Calu3 (cell line): ENCODE results near the gene ATP1A3. TPM values are rescaled to one million over a fixed set of nuclear protein-coding genes. Genes with fewer than 3 reads are reported as not detected.
"Not testable (repeated sequence)": the region's sequence is repeated elsewhere in the genome, so short reads cannot be mapped to it uniquely, and the experiment has no call there.

Experiments
- BruUV-seq: library from RNA; stranded (reverse); fragments of 400-500 nt; replicated peaks from 2 replicates; lab custom pipeline; 2021; lab: Mats Ljungman, UMichigan
- CTCF ChIA-PET: fragments of 300-600 bp; sonication (Branson Sonifier 250); formaldehyde crosslinking; loops from one replicate; lab custom pipeline; 2022; ENCODE audit warnings: antibody characterized with exemption; lab: Charles Lee
- DNase-seq: peaks from one replicate; pipeline ENCODE4 v3.0.0; 2022
- H3K27ac Mint-ChIP-seq: one replicate; pipeline ENCODE4 v1.8.0; 2022; ENCODE audit warnings: mixed read lengths; ENCODE audit not compliant: unreplicated experiment
- H3K27me3 Mint-ChIP-seq: one replicate; pipeline ENCODE4 v1.8.0; 2022; ENCODE audit warnings: mixed read lengths; ENCODE audit not compliant: unreplicated experiment
- H3K36me3 Mint-ChIP-seq: one replicate; pipeline ENCODE4 v1.8.0; 2022; ENCODE audit warnings: mild to moderate bottlenecking, moderate library complexity, mixed read lengths; ENCODE audit not compliant: insufficient read depth, unreplicated experiment
- H3K4me1 Mint-ChIP-seq: one replicate; pipeline ENCODE4 v1.8.0; 2022; ENCODE audit warnings: mild to moderate bottlenecking, low read depth, mixed read lengths; ENCODE audit not compliant: unreplicated experiment
- H3K4me3 Mint-ChIP-seq: one replicate; pipeline ENCODE4 v1.8.0; 2022; ENCODE audit warnings: mild to moderate bottlenecking, low read depth, moderate library complexity, mixed read lengths; ENCODE audit not compliant: unreplicated experiment
- H3K9me3 Mint-ChIP-seq: one replicate; pipeline ENCODE4 v1.8.0; 2022; ENCODE audit warnings: low read depth, mixed read lengths; ENCODE audit not compliant: unreplicated experiment
- intact Hi-C: fragments of 100-400 bp; cut with micrococcal nuclease; formaldehyde crosslinking; loops from one replicate; pipeline ENCODE4 v1.10.0; 2022; ENCODE audit not compliant: unreplicated experiment
- total RNA-seq: library from RNA; stranded (reverse); gene quantifications from 2 replicates; pipeline ENCODE4 v1.2.3, GENCODE V29; 2022
- TF ChIP-seq, protein P1 (sequence below): fragments of 200-600 bp; IDR thresholded peaks from one replicate; pipeline ENCODE4 v1.8.0; 2022; ENCODE audit warnings: antibody characterized with exemption; ENCODE audit not compliant: unreplicated experiment

The ATP1A3 gene
- total RNA-seq, 1 experiment from 2014 or later: 1.7 TPM

- no peak overlapping the region for H3K27ac Mint-ChIP-seq
- H3K9me3 Mint-ChIP-seq: no peaks in the 10 kb centered on the region
- H3K4me3 Mint-ChIP-seq: no peak overlapping the region
- DNase-seq: no peak
- TF ChIP-seq, protein P1, sequence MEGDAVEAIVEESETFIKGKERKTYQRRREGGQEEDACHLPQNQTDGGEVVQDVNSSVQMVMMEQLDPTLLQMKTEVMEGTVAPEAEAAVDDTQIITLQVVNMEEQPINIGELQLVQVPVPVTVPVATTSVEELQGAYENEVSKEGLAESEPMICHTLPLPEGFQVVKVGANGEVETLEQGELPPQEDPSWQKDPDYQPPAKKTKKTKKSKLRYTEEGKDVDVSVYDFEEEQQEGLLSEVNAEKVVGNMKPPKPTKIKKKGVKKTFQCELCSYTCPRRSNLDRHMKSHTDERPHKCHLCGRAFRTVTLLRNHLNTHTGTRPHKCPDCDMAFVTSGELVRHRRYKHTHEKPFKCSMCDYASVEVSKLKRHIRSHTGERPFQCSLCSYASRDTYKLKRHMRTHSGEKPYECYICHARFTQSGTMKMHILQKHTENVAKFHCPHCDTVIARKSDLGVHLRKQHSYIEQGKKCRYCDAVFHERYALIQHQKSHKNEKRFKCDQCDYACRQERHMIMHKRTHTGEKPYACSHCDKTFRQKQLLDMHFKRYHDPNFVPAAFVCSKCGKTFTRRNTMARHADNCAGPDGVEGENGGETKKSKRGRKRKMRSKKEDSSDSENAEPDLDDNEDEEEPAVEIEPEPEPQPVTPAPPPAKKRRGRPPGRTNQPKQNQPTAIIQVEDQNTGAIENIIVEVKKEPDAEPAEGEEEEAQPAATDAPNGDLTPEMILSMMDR: no peak
- CTCF ChIA-PET: no interaction called here
- intact Hi-C loops: no loop called here
- H3K36me3 Mint-ChIP-seq: peaks cover 5% of the 10 kb centered on the region
- H3K4me1 Mint-ChIP-seq: peaks cover 9% of the 10 kb centered on the region
- no TSS peak for BruUV-seq
- H3K27me3 Mint-ChIP-seq: peaks cover 28% of the 10 kb centered on the region
Observed at GRCh38 chr19:42038666-42039065, 44.6 kb upstream of the ATP1A3 start.

- intact Hi-C loops: no loop called here
- Mint-ChIP-seq H3K9me3 (no peaks in the 10 kb centered on the region), H3K4me3 (no peak overlapping the region), H3K27me3 (peaks cover 25% of the 10 kb centered on the region), H3K36me3 (peaks cover 5% of the 10 kb centered on the region), H3K4me1 (peaks cover 13% of the 10 kb centered on the region), H3K27ac (no peak overlapping the region)
- TF ChIP-seq, protein P1: no peak
- no peak for DNase-seq
- CTCF ChIA-PET: interaction anchor here (0.6 kb wide), 1 partner anchor 430 kb away, joined by 3 read pairs; no protein-coding TSS in a partner anchor
- no TSS peak for BruUV-seq
Observed at GRCh38 chr19:42037649-42038048, 43.6 kb upstream of the ATP1A3 start.

DNA sequence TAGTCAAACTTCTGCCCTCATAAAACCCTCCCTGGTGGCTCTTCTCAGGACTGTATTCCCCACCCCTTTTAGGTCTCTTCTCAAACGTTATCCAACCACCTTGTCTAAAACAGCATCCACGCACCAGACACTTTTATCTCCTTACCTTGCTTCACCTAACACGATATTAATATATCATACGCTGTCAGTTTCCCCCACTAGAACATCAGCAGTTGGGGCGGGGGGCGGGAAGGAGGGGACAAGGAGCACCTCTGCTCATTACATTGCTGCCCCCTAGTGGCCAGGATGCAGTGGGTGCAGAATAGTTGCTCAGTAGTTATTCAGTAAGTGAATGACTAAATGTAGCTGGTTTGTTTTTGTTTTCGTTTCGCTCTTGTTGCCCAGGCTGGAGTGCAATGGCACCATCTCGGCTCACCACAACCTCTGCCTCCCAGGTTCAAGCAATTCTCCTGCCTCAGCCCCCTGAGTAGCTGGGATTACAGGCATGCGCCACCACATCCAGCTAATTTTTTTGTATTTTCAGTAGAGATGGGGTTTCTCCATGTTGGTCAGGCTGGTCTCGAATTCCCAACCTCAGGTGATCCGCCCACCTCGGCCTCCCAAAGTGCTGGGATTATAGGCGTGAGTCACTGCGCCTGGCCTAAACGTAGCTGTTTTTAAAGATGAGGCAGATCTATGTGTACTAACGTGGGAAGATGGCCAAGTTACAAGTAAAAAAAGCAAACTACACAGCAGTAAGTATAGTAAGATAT lies 40.8 kb upstream of the ATP1A3 start:
- peak; percentile 82 for DNase-seq
- CTCF ChIA-PET: interaction anchor here (0.6 to 1.3 kb wide), 25 partner anchors 10 to 1687 kb away, joined by 3 to 10 read pairs (median 5); partner anchors contain the start of genes ATP1A3, C19orf47, RABAC1 and RPS19
- peak overlapping the region; percentile 27 for H3K27ac Mint-ChIP-seq
- H3K36me3 Mint-ChIP-seq, H3K9me3 Mint-ChIP-seq, BruUV-seq: not testable (repeated sequence)
- TF ChIP-seq, protein P1: peak; percentile 94
- intact Hi-C loops: loop anchor here (5.0 kb wide), 1 partner anchor 38 kb away; no protein-coding TSS in a partner anchor
- H3K27me3 Mint-ChIP-seq: peaks cover 12% of the 10 kb centered on the region
- H3K4me3 Mint-ChIP-seq: peak overlapping the region; percentile 68
- peaks cover 20% of the 10 kb centered on the region for H3K4me1 Mint-ChIP-seq

DNA sequence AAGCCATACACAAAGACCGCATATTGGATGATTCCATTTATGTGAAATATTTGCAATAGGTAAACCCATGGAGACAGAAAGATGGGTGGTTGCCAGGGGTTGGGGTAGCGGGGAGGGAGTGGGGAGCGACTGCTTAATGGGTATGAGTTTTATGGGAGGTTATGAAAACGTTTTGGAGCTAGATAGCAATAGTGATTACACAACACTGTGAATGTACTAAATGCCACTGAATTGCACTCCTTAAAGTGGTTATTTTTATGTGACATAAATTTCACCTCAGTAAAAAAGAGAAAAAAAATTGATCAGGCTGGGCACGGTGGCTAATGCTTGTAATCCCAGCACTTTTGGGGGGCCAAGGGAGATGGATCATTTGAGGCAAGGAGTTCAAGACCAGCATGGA lies 39.4 kb upstream of the ATP1A3 start:
- peaks cover 5% of the 10 kb centered on the region for H3K36me3 Mint-ChIP-seq
- no peaks in the 10 kb centered on the region for H3K9me3 Mint-ChIP-seq
- CTCF ChIA-PET: no interaction called here
- peaks cover 19% of the 10 kb centered on the region for H3K27me3 Mint-ChIP-seq
- H3K4me3 Mint-ChIP-seq: no peak overlapping the region
- intact Hi-C loops: loop anchor here (5.0 kb wide), 1 partner anchor 36 kb away; no protein-coding TSS in a partner anchor
- H3K4me1 Mint-ChIP-seq: peaks cover 20% of the 10 kb centered on the region
- H3K27ac Mint-ChIP-seq: no peak overlapping the region
- DNase-seq: no peak
- BruUV-seq: no TSS peak
- TF ChIP-seq, protein P1: no peak
